ENCODE measurements around the gene LRRC61.

LRRC61 gene

DNA sequence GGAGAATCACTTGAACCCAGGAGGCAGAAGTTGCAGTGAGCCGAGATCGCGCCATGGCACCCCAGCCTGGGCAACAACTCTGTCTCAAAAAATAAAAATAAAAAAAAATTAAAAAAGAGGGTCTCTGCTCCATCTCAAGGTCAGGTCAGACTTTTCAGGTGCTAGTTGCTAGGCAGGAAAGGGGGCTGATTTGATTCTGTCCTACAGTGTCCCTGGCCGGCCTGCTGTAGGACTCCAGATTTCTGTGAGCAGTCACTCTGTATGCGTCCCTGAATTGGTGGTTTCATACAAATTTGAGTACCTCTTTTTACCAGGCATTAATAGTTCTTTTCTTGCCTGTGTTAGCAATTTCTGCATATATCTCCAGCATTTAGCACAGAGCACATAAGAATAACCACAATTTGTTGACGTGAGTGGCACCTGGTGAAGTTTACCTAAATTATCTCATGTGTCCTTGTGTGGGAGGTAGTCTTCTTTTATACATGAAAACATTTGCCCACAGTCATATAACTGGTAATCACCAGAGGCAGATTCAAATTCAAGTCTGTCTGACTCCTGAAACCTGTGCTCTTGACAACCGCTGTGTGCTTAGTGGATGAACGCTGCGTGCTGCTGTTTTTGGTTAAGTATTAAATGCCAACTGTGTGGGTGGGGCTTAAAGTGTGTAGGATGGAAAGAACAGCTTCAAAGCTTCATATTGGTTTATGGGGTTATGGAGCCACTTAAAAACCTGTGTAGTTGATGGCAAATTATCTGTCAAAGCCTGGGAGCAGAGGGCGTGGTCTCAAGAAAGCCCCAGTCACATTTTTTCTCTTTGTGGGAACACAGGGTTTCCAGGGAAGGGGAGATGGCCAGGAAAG lies 52.7 kb downstream of the LRRC61 start:
- H3K27ac ChIP-seq (ENCODE audit: low read depth, low read length), result peak overlapping the region; percentile 80
- no peaks in the 10 kb centered on the region for H4K20me1 ChIP-seq (ENCODE audit: low read depth, low read length)
- H3K27me3 ChIP-seq (ENCODE audit: low read length), result no peaks in the 10 kb centered on the region
- H3K4me3 ChIP-seq (ENCODE audit: insufficient read depth, low read length, poor library complexity, severe bottlenecking), result no peak overlapping the region
- peak overlapping the region; percentile 19; the same call in 1 of the 2 replicates for H3K9ac ChIP-seq (ENCODE audit: low read length)
- H3K9me3 ChIP-seq (ENCODE audit: insufficient read depth, low read length), result no peaks in the 10 kb centered on the region
- no peaks in the 10 kb centered on the region for H3K9me2 ChIP-seq (replicated peaks; ENCODE audit: insufficient read depth, low read length)
- H3K36me3 ChIP-seq (ENCODE audit: low read length), result no peaks in the 10 kb centered on the region
- H3K4me2 ChIP-seq (ENCODE audit: low read depth, low read length, poor library complexity, severe bottlenecking), result peak overlapping the region; percentile 64
- H3F3A ChIP-seq (ENCODE audit: insufficient read depth), result peaks cover 21% of the 10 kb centered on the region
- TF ChIP-seq EZH2phosphoT487 (conservative IDR thresholded peaks at IDR 0.05; ENCODE audit: low read length), result no peak
- TF ChIP-seq, protein P1, sequence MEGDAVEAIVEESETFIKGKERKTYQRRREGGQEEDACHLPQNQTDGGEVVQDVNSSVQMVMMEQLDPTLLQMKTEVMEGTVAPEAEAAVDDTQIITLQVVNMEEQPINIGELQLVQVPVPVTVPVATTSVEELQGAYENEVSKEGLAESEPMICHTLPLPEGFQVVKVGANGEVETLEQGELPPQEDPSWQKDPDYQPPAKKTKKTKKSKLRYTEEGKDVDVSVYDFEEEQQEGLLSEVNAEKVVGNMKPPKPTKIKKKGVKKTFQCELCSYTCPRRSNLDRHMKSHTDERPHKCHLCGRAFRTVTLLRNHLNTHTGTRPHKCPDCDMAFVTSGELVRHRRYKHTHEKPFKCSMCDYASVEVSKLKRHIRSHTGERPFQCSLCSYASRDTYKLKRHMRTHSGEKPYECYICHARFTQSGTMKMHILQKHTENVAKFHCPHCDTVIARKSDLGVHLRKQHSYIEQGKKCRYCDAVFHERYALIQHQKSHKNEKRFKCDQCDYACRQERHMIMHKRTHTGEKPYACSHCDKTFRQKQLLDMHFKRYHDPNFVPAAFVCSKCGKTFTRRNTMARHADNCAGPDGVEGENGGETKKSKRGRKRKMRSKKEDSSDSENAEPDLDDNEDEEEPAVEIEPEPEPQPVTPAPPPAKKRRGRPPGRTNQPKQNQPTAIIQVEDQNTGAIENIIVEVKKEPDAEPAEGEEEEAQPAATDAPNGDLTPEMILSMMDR (IDR thresholded peaks at IDR 0.05; ENCODE audit: insufficient read depth, low read length, poor library complexity, severe bottlenecking), result no peak
- H3K79me2 ChIP-seq (ENCODE audit: insufficient read depth, low read length), result no peaks in the 10 kb centered on the region
- no peak overlapping the region for H2AFZ ChIP-seq (ENCODE audit: low read depth, low read length, severe bottlenecking)

DNA sequence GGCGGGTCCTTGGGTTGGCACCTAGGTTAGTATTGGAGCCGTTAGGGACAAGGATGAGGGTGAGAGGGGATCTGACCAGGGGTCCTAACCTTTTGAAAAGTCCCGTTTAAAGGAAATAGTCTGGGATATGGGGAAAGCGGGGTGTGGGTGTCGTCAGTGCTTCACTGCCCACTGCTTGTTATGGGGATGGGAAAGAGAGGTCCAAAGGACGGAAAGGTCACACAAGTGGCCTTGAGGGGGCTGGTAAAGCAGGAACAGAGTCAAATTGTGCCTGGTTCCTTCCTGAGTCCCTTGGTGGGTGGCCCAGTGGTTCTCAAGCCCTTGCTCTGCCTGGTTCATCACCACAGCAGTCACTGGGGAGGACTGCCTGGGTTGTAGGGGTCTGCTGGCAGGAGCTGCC lies 53.4 kb downstream of the LRRC61 start:
- peaks cover 21% of the 10 kb centered on the region for H3F3A ChIP-seq (ENCODE audit: insufficient read depth)
- H3K36me3 ChIP-seq (ENCODE audit: low read length), result no peaks in the 10 kb centered on the region
- no peaks in the 10 kb centered on the region for H3K9me3 ChIP-seq (ENCODE audit: insufficient read depth, low read length)
- no peaks in the 10 kb centered on the region for H4K20me1 ChIP-seq (ENCODE audit: low read depth, low read length)
- no peak overlapping the region for H2AFZ ChIP-seq (ENCODE audit: low read depth, low read length, severe bottlenecking)
- peak overlapping the region; percentile 19; the same call in 1 of the 2 replicates for H3K9ac ChIP-seq (ENCODE audit: low read length)
- no peaks in the 10 kb centered on the region for H3K9me2 ChIP-seq (replicated peaks; ENCODE audit: insufficient read depth, low read length)
- no peaks in the 10 kb centered on the region for H3K27me3 ChIP-seq (ENCODE audit: low read length)
- H3K79me2 ChIP-seq (ENCODE audit: insufficient read depth, low read length), result no peaks in the 10 kb centered on the region
- peak overlapping the region; percentile 64 for H3K4me2 ChIP-seq (ENCODE audit: low read depth, low read length, poor library complexity, severe bottlenecking)
- TF ChIP-seq, protein P1 (IDR thresholded peaks at IDR 0.05; ENCODE audit: insufficient read depth, low read length, poor library complexity, severe bottlenecking), result no peak
- no peak for TF ChIP-seq EZH2phosphoT487 (conservative IDR thresholded peaks at IDR 0.05; ENCODE audit: low read length)
- peak overlapping the region; percentile 80 for H3K27ac ChIP-seq (ENCODE audit: low read depth, low read length)
- H3K4me3 ChIP-seq (ENCODE audit: insufficient read depth, low read length, poor library complexity, severe bottlenecking), result no peak overlapping the region

DNA sequence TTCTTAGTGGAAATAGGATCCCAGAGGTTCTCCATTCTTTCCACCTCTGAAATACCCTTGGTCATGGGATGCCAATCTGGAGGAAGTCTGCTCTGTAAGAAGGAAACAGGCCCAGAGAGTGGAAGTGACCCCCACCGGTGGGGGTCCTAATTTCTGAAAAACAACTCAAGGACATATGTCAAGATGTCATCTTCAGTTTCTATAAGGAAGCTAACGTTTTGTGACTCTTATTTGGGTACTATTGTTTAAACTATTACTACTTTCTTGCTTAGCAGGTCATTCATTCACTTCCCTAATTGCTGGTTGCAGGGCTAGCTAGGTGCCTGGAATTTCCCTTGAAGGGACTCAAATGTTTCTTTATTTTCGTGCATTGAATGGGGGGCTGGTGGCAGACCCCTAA lies 54.0 kb downstream of the LRRC61 start:
- Histone ChIP-seq H3K4me2 (ENCODE audit: low read depth, low read length, poor library complexity, severe bottlenecking) (peak overlapping the region; percentile 64), H3K27ac (ENCODE audit: low read depth, low read length) (peak overlapping the region; percentile 80), H2AFZ (ENCODE audit: low read depth, low read length, severe bottlenecking) (no peak overlapping the region), H3K9me2 (replicated peaks; ENCODE audit: insufficient read depth, low read length) (no peaks in the 10 kb centered on the region), H3K9me3 (ENCODE audit: insufficient read depth, low read length) (no peaks in the 10 kb centered on the region), H4K20me1 (ENCODE audit: low read depth, low read length) (no peaks in the 10 kb centered on the region), H3K79me2 (ENCODE audit: insufficient read depth, low read length) (no peaks in the 10 kb centered on the region), H3K9ac (ENCODE audit: low read length) (no peak overlapping the region), H3K4me3 (ENCODE audit: insufficient read depth, low read length, poor library complexity, severe bottlenecking) (no peak overlapping the region), H3K27me3 (ENCODE audit: low read length) (no peaks in the 10 kb centered on the region), H3K36me3 (ENCODE audit: low read length) (no peaks in the 10 kb centered on the region), H3F3A (ENCODE audit: insufficient read depth) (peaks cover 21% of the 10 kb centered on the region)
- TF ChIP-seq, protein P1 (IDR thresholded peaks at IDR 0.05; ENCODE audit: insufficient read depth, low read length, poor library complexity, severe bottlenecking), result no peak
- TF ChIP-seq EZH2phosphoT487 (conservative IDR thresholded peaks at IDR 0.05; ENCODE audit: low read length), result no peak

Data from SU-DHL-6 (cell line).